Neural crest cell (in vitro differentiated cells): ENCODE measurements around the gene KIAA0319L. TPM values are rescaled to one million over a fixed set of nuclear protein-coding genes. Genes with fewer than 3 reads are reported as not detected.

Source experiments
- DNase-seq: peaks from one replicate; pipeline ENCODE4 v3.0.0; 2021; ENCODE audit warnings: low read depth, mixed read lengths, low spot score
- H3K27ac Mint-ChIP-seq: one replicate; pipeline ENCODE4 v1.8.0; 2021; ENCODE audit warnings: mild to moderate bottlenecking, mixed read lengths; ENCODE audit not compliant: unreplicated experiment
- H3K27me3 Mint-ChIP-seq: 2 replicates; pipeline ENCODE4 v1.8.0; 2021; ENCODE audit warnings: low read depth, mild to moderate bottlenecking, mixed read lengths
- H3K36me3 Mint-ChIP-seq: 2 replicates; pipeline ENCODE4 v1.8.0; 2021; ENCODE audit warnings: low read depth, mild to moderate bottlenecking, mixed read lengths
- H3K4me1 Mint-ChIP-seq: 2 replicates; pipeline ENCODE4 v1.8.0; 2021; ENCODE audit warnings: mixed read lengths
- H3K4me3 Mint-ChIP-seq: one replicate; pipeline ENCODE4 v1.8.0; 2021; ENCODE audit warnings: mild to moderate bottlenecking, mixed read lengths
- H3K9me3 Mint-ChIP-seq: 2 replicates; pipeline ENCODE4 v1.8.0; 2021; ENCODE audit warnings: mixed read lengths
- total RNA-seq: library from RNA; stranded (reverse); gene quantifications from 2 replicates; pipeline ENCODE4 v1.2.1, GENCODE V29; 2021
- TF ChIP-seq, protein P1 (sequence below): fragments of 200-600 bp; sonication (generic); conservative IDR thresholded peaks from 2 replicates; pipeline ENCODE4 v1.5.0; 2021; ENCODE audit warnings: antibody characterized with exemption, mild to moderate bottlenecking

The KIAA0319L gene
- total RNA-seq, 1 donor from 2014 or later = 54.2 TPM

DNA sequence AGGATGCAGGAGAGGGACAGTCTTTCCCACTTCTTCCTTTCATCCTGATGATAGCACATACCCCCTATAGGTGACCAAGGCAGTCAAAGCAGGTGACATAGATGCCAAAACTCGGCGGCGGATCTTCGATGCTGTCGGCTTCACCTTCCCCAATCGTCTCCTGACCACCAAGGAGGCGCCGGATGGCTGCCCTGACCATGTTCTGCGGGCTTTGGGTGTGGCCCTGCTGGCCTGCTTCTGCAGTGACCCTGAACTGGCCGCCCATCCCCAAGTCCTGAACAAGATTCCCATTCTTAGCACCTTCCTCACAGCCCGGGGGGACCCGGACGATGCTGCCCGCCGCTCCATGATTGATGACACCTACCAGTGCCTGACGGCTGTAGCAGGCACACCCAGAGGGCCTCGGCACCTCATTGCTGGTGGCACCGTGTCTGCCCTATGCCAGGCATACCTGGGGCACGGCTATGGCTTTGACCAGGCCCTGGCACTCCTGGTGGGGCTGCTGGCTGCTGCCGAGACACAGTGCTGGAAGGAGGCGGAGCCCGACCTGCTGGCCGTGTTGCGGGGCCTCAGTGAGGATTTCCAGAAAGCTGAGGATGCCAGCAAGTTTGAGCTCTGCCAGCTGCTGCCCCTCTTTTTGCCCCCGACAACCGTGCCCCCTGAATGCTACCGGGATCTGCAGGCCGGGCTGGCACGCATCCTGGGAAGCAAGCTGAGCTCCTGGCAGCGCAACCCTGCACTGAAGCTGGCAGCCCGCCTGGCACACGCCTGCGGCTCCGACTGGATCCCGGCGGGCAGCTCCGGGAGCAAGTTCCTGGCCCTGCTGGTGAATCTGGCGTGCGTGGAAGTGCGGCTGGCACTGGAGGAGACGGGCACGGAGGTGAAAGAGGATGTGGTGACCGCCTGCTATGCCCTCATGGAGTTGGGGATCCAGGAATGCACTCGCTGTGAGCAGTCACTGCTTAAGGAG, 3.3 kb upstream of the KIAA0319L start:
- H3K36me3 Mint-ChIP-seq = no peaks in the 10 kb centered on the region
- peak overlapping the region; percentile 79 for H3K4me3 Mint-ChIP-seq
- DNase-seq = no peak
- TF ChIP-seq, protein P1, sequence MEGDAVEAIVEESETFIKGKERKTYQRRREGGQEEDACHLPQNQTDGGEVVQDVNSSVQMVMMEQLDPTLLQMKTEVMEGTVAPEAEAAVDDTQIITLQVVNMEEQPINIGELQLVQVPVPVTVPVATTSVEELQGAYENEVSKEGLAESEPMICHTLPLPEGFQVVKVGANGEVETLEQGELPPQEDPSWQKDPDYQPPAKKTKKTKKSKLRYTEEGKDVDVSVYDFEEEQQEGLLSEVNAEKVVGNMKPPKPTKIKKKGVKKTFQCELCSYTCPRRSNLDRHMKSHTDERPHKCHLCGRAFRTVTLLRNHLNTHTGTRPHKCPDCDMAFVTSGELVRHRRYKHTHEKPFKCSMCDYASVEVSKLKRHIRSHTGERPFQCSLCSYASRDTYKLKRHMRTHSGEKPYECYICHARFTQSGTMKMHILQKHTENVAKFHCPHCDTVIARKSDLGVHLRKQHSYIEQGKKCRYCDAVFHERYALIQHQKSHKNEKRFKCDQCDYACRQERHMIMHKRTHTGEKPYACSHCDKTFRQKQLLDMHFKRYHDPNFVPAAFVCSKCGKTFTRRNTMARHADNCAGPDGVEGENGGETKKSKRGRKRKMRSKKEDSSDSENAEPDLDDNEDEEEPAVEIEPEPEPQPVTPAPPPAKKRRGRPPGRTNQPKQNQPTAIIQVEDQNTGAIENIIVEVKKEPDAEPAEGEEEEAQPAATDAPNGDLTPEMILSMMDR = no peak
- no peaks in the 10 kb centered on the region for H3K9me3 Mint-ChIP-seq
- H3K27me3 Mint-ChIP-seq = no peaks in the 10 kb centered on the region
- peaks cover 36% of the 10 kb centered on the region for H3K4me1 Mint-ChIP-seq
- no peak overlapping the region for H3K27ac Mint-ChIP-seq

GRCh38 chr1:35559317-35559944, 2.2 kb upstream of the KIAA0319L start:
- Mint-ChIP-seq H3K27me3 (no peaks in the 10 kb centered on the region), H3K27ac (peak overlapping the region; percentile 60), H3K4me3 (peak overlapping the region; percentile 79), H3K4me1 (peaks cover 45% of the 10 kb centered on the region), H3K36me3 (no peaks in the 10 kb centered on the region), H3K9me3 (no peaks in the 10 kb centered on the region)
- DNase-seq = no peak
- TF ChIP-seq, protein P1 = no peak

DNA sequence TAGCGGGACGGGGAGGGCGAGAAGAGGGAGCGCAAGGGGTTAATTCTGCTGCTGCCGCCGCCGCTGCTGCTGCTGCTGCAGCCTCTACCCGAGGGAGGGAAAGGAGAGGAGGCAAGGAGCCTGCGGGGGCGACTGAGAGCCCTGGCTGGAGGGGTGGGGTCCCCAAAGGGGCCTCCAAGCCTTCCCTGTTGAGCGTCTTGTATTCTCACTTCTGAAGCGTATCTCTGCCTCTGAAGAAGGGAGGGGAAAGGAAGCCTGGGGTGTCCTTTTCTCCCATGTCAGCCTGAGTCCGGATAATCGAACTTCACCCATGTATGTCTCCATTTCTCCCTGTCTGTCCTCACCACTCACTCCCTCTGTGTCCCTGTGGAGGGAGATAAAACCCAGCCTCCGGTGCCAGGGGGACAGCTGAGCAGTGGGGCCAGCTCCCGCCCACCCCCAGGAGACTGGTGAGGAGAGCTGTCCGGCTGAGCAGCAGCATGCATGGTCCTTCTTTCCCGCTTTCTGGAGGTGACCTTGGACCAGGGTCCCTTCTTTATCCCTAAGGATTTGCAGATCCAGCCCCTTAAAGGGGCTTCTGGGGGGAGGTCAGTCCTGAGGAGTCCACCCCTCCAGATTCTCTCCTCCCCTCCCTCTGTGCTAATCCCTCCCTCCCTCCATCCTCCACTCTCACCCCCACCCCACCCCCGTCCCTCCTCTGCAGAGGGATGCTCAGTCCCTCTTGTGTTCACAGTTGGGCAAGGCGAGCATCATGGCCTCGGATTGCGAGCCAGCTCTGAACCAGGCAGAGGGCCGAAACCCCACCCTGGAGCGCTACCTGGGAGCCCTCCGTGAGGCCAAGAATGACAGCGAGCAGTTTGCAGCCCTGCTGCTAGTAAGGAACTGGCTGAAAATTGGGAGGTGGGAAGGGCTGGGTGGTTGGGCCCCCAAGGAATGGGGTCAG, 1.4 kb upstream of the KIAA0319L start:
- peak; percentile 47 for DNase-seq
- H3K4me1 Mint-ChIP-seq = peaks cover 45% of the 10 kb centered on the region
- H3K27me3 Mint-ChIP-seq = no peaks in the 10 kb centered on the region
- peak overlapping the region; percentile 97 for H3K27ac Mint-ChIP-seq
- H3K36me3 Mint-ChIP-seq = no peaks in the 10 kb centered on the region
- TF ChIP-seq, protein P1 = no peak
- no peaks in the 10 kb centered on the region for H3K9me3 Mint-ChIP-seq
- H3K4me3 Mint-ChIP-seq = peak overlapping the region; percentile 94

DNA sequence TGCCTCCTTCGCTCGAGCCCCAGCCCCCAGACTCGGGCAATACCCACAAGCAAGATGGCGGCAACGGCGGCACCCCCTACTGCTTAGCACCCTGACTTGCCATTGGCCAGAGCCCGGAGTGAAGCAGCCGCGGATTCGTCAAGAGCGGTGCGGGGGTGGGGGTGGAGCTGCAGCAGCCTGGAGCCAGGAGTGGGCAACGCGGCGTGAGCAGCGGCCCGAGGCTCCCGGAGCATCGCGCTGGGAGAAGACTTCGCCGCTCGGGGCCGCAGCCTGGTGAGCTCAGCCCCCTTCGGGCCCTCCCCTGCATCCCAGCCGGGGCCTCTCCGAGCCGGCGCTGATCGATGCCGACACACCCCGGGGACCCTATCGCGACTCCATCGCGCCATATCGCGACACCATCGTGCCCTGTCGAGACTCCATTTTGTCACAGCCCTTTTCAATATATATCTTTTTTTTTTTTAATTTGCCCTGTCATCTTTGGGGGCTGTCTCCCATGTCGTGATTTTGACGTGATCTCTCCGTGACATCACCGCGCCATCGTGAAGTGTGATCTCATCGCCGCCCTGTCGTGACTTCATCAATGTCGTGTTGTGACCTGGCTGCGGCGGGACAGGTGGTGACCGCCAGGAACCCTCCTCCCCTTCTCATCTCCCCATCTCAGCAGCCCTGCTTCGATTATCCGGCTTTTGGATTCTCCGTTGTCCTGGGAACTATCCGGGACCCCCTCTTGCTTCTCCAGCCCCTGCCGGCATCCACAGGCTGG, 589 bp upstream of the KIAA0319L start, which contains the start of gene NCDN:
TSS of gene NCDN (plus strand) at position 189 of the 763 bp plus-strand sequence. CDS start at position 581, 392 bp downstream.
- TF ChIP-seq, protein P1 = no peak
- H3K36me3 Mint-ChIP-seq = no peaks in the 10 kb centered on the region
- H3K4me3 Mint-ChIP-seq = peak within 1 kb of the TSS; percentile 94
- H3K27ac Mint-ChIP-seq = peak within 1 kb of the TSS; percentile 97
- no peaks in the 10 kb centered on the region for H3K9me3 Mint-ChIP-seq
- H3K27me3 Mint-ChIP-seq = no peaks in the 10 kb centered on the region
- H3K4me1 Mint-ChIP-seq = peaks cover 45% of the 10 kb centered on the region
- DNase-seq = peak; percentile 93
